22Rv1 (cell line): Measurements from ENCODE around the gene MAGI1.

Source experiments
- CTCF ChIP-seq: fragments of 450-650 bp; IDR thresholded peaks from 2 replicates; pipeline ENCODE4 v1.5.1; 2017; ENCODE audit warnings: mild to moderate bottlenecking
- ZFX ChIP-seq: fragments of 450-650 bp; IDR thresholded peaks from 2 replicates; pipeline ENCODE4 v1.6.1; 2017; ENCODE audit warnings: antibody characterized with exemption, borderline replicate concordance

GRCh38 chr3:65576966-65577365 is 461.8 kb downstream of the MAGI1 start:
- TF ChIP-seq CTCF: no peak
- TF ChIP-seq ZFX: no peak
